Tibial nerve (tissue), 3 donors: ENCODE results near the gene KIF12.

Experiments used
- CTCF ChIP-seq, 5 experiments: fragments of 200-600 bp in 3 of 5; fragments of 450-650 bp in 2 of 5; sonication (generic) in 3 of 5; IDR thresholded peaks; one replicate each; pipeline ENCODE4 v1.5.1; 2016 to 2019; ENCODE audit warnings: antibody characterized with exemption in 5 of 5, mild to moderate bottlenecking in 3 of 5, moderate library complexity in 2 of 5
- POLR2A ChIP-seq, 2 donors: fragments of 450-650 bp; IDR thresholded peaks; one replicate each; pipeline ENCODE4 v1.6.1; 2017; ENCODE audit warnings: antibody characterized with exemption in 2 of 2, mild to moderate bottlenecking in 2 of 2, moderate library complexity in 2 of 2

GRCh38 chr9:114060711-114061110 lies 38.4 kb downstream of the KIF12 start:
- TF ChIP-seq CTCF (IDR thresholded peaks at IDR 0.05): no peak
- no peak for TF ChIP-seq POLR2A (IDR thresholded peaks at IDR 0.05)
